HEK293 (cell line): ENCODE data around the gene IRF7.

Experiments
- ATF2 ChIP-seq: fragments of 450-650 bp; formaldehyde crosslinking; IDR thresholded peaks from 2 replicates; pipeline ENCODE4 v1.5.1; 2016; ENCODE audit warnings: missing biosample characterization, missing genetic modification characterization, low read depth
- CTCF ChIP-seq: fragments of 450-650 bp; formaldehyde crosslinking; IDR thresholded peaks from 2 replicates; pipeline ENCODE4 v1.5.1; 2016; ENCODE audit warnings: missing biosample characterization, missing genetic modification characterization
- GLIS1 ChIP-seq: fragments of 450-650 bp; formaldehyde crosslinking; IDR thresholded peaks from 2 replicates; pipeline ENCODE4 v1.5.1; 2016; ENCODE audit warnings: missing biosample characterization, missing genetic modification characterization
- REPIN1 ChIP-seq: fragments of 450-650 bp; formaldehyde crosslinking; IDR thresholded peaks from 2 replicates; pipeline ENCODE4 v1.5.1; 2017; ENCODE audit warnings: missing biosample characterization, missing genetic modification characterization, low read depth
- TCF7L2 ChIP-seq: IDR thresholded peaks from 2 replicates; pipeline ENCODE4 v1.6.1; 2011; ENCODE audit warnings: low read depth, mild to moderate bottlenecking, inconsistent platforms, low read length, moderate library complexity, borderline replicate concordance
- ZBTB44 ChIP-seq: fragments of 450-650 bp; IDR thresholded peaks from 2 replicates; pipeline ENCODE4 v1.5.1; 2018; ENCODE audit warnings: missing biosample characterization, mild to moderate bottlenecking, missing genetic modification characterization
- ZBTB7A ChIP-seq: fragments of 450-650 bp; formaldehyde crosslinking; IDR thresholded peaks from 2 replicates; pipeline ENCODE4 v1.5.1; 2016; ENCODE audit warnings: low read depth, missing biosample characterization, missing genetic modification characterization
- ZNF274 ChIP-seq, 2 experiments: fragments of 200-500 bp in 1 of 2; fragments of 450-650 bp in 1 of 2; sonication (Bioruptor generic) in 1 of 2; formaldehyde crosslinking in 1 of 2; IDR thresholded peaks; 2 replicates each; pipeline versions ENCODE4 v1.5.1 to v1.6.1; 2014 to 2016; ENCODE audit warnings: borderline replicate concordance in 1 of 2, inconsistent platforms in 1 of 2, low read length in 1 of 2, missing biosample characterization in 1 of 2, missing genetic modification characterization in 1 of 2
- ZSCAN18 ChIP-seq: fragments of 450-650 bp; formaldehyde crosslinking; IDR thresholded peaks from 2 replicates; pipeline ENCODE4 v1.5.1; 2016; ENCODE audit warnings: missing biosample characterization, missing genetic modification characterization

GRCh38 chr11:624705-625635 lies 9.2 kb upstream of the IRF7 start, which contains the start of gene CDHR5:
- TF ChIP-seq CTCF (no peak), ZBTB44 (tag by site-specific recombination) (no peak), REPIN1 (tag by site-specific recombination) (no peak), ATF2 (no peak), TCF7L2 (no peak), GLIS1 (tag by site-specific recombination) (no peak), ZSCAN18 (tag by site-specific recombination) (no peak), ZNF274 (IDR thresholded peaks at IDR 0.05; ENCODE audit: low read length) (no peak), ZNF274 (tag by site-specific recombination; IDR thresholded peaks at IDR 0.05; ENCODE audit: borderline replicate concordance) (no peak), ZBTB7A (tag by site-specific recombination) (no peak)
